G401.6 (cell line): ENCODE measurements around the gene RBAK.
"Not testable (repeated sequence)": the region's sequence is repeated elsewhere in the genome, so short reads cannot be mapped to it uniquely, and the experiment has no call there.

Experiments used
- FAIRE-seq: peaks from 2 replicates; lab custom pipeline; 2012; peaks lifted over from hg19 to GRCh38; lab: Jason Lieb, UNC

The RBAK gene

GRCh38 chr7:5051731-5052130, 6.1 kb downstream of the RBAK start:
- FAIRE-seq = not testable (repeated sequence)

DNA sequence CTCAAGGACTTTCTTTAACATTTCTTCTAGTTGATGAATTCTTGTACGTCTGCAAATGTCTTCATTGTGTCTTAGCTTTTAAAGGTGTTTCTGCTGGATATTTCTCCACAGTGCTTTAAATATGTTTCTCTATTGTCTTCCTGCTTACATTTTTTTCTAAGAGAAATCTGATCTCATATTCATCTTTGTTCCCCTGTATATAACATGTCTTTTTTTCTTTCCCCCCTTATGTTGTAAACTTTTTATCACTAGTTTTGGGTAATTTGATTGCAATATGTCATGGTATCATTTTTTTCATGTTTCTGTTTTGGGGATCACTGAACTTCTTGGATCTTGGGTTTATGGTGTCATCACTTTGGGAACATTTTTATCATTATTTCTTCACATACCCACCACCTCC, 7.5 kb downstream of the RBAK start:
- no peak for FAIRE-seq

DNA sequence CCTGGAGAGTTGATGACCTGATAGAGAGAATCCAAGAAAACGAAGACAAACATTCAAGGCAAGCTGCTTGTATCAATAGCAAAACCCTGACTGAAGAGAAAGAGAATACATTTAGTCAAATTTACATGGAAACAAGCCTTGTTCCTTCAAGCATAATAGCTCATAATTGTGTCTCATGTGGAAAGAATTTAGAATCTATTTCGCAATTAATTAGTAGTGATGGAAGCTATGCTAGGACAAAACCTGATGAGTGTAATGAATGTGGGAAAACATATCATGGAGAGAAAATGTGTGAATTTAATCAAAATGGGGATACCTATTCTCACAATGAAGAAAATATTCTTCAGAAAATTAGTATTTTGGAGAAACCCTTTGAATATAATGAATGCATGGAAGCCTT, 18.0 kb downstream of the RBAK start:
- FAIRE-seq = no peak

DNA sequence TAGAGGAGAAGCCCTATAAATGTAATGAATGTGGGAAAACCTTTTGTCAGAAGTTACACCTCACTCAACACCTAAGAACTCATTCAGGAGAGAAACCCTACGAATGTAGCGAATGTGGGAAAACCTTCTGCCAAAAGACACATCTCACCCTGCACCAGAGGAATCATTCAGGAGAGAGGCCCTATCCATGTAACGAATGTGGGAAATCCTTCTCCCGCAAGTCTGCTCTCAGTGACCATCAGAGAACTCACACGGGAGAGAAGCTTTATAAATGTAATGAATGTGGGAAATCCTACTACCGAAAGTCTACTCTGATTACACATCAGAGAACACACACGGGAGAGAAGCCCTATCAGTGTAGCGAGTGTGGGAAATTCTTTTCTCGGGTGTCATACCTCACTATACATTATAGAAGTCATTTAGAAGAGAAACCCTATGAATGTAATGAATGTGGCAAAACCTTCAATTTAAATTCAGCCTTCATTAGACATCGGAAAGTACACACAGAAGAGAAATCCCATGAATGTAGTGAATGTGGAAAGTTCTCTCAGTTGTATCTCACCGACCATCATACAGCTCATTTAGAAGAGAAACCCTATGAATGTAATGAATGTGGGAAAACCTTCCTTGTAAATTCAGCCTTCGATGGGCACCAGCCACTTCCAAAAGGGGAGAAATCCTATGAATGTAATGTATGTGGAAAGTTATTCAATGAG, 18.9 kb downstream of the RBAK start:
- no peak for FAIRE-seq

DNA sequence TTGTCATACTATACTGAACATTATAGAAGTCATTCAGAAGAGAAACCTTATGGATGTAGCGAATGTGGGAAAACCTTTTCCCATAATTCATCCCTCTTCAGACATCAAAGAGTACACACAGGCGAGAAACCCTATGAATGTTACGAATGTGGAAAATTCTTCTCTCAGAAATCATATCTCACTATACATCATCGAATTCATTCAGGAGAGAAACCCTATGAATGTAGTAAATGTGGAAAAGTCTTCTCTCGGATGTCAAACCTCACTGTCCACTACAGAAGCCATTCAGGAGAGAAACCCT, 19.4 kb downstream of the RBAK start:
- FAIRE-seq = no peak

DNA sequence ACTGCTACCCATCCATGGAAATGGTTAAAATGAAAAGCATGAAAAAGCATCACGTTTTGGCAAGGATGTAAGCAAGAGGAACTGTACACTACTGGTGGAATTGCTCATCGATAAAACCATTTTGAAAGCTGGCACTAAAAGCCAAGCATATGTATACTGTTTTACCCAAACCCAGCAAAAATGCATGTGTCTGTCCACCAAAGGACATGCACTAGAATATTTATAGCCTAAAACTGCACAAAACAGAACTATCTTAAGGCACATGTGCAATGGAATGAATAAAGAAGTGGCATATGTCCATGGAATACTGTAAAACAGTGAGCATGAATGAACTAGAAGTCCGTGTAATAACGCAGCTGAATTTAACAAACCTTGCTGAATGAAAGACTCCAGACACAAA, 22.9 kb downstream of the RBAK start:
- FAIRE-seq = no peak

DNA sequence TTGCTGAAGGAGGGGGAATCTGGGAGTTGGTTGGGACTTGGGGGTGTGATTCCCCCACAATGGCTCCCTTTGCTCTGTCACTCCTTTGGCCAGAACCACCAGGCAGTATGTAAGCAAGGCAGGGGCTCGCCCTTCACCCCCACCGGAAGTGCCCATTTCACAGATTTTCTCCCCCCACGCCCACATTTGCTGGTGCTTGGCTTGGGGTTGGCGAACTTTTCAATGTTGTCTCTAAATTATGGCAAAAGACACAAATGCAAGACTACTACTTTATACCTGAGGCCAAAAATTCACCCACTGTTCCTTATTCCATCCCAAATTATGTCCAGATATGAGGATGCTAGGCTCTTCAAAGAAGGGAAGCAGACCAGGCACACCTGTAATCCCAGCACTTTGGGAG, 24.5 kb downstream of the RBAK start:
- no peak for FAIRE-seq

DNA sequence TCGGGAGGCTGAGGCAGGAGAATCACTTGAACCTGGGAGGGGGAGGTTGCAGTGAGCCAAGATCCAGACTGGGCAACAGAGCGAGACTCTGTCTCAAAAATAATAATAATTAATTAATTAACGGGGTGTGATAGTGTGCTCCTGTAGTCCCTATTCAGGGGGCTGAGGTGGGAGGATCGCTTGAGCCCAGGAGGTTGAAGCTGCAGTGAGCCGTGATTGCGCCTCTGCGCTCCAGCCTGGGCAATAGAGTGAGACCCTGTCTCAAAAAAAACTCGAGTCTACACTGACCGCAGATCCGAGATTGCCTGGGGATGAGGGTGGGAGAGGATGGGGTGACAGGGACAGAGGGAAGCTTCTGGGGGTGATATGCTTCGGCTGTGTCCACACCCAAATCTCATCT, 29.5 kb downstream of the RBAK start:
- not testable (repeated sequence) for FAIRE-seq

DNA sequence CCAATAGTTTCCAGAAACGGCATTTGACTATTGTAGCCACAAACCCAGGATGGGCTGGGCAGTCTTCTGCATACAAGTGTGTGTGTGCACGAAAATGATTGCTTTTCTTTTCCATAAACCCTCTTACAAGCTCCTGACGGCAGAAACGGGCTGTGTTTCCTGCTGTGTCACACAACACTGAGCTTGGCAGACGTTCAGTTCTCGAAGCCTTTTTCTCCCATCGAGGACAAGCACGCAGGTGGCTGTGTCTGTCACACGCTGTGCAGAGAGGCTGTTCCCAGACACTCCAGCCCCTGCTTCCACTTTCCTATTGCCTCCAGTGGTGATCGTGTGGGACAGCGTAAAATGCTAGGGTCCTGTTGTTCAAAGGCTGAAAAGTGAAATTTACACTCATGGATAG, 32.1 kb downstream of the RBAK start:
- FAIRE-seq = no peak

GRCh38 chr7:5082806-5083205, 37.1 kb downstream of the RBAK start:
- FAIRE-seq = no peak

DNA sequence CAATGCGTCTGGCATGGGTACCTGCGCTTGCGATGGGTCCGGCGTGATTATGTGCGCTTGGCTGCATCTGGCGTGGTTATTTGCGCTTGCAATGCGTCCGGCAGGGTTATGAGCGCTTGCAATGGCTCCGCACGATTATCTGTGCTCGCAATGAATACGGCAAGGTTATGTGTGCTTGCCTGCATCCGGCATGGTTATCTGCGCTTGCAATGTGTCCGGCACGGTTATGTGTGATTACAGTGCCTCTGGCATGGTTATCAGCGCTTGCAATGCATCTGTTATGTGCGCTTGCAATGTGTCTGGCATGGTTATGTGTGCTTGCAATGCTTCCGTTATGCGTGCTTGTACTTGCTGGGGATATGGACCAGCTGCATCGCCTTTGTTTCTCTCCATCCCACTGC, 37.7 kb downstream of the RBAK start:
- FAIRE-seq = no peak

- FAIRE-seq = no peak
Measured at GRCh38 chr7:5086256-5086655, 40.6 kb downstream of the RBAK start.

DNA sequence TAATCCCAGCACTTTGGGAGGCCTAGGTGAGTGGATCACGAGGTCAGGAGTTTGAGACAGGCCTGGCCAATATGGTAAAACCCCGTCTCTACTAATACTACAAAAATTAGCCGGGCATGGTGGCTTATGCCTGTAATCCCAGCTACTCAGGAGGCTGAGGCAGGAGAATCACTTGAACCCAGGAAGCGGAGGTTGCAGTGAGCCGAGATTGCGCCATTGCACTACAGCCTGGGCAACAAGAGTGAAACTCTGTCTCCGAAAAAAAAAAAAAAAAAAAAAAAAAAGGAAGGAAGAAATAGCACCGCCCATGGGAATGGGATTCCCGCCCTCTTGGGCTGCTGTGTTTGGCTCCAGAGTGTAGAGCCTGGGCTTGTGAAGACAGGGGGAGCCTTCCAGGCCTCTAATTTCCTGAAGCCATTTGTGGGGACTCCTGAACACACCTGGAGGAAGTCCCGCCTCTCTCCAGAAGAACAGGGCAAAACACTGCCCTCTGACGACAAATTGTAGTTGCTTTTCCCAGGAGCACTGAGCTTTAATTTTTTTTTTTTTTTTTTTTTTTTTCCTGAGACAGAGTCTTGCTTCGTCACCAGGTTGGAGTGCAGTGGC, 42.7 kb downstream of the RBAK start:
- FAIRE-seq = not testable (repeated sequence)

DNA sequence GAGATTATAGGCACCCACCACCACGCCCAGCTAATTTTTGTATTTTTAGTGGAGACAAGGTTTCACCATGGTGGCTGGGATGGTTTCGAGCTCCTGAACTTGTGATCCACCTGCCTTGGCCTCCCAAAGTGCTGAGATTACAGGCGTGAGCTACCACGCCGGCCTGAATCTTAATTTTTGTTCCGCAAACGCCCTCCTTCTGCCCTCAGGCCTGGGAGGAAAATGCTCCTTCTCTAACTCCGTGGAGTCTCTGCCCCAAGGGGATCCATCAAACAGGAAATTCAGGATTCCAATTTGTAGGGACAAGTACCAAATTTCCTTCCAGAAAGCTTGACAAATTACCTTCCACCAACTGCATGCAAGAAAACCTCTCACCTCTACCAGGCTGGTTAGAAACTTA, 43.2 kb downstream of the RBAK start:
- no peak for FAIRE-seq

GRCh38 chr7:5093948-5094347, 48.3 kb downstream of the RBAK start:
- no peak for FAIRE-seq

DNA sequence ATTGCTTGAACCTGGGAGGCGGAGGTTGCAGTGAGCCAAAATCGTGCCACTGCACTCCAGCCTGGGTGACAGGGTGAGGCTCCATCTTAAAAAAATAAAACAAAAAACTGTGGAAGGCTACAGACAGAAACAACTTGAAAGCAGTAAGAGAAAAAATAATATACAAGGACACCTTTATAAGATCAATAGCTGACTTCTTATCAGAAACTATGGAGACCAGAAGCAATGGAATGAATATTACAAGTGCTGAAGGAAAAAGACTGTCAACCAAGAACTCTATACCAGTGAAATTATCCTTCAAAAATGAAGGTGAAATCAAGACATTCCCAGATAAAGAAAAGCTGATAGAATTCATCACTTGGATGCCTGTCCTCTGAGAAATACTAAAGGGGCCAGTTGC, 49.0 kb downstream of the RBAK start:
- FAIRE-seq = peak; percentile 69

GRCh38 chr7:5116359-5116758, 70.7 kb downstream of the RBAK start:
- no peak for FAIRE-seq

DNA sequence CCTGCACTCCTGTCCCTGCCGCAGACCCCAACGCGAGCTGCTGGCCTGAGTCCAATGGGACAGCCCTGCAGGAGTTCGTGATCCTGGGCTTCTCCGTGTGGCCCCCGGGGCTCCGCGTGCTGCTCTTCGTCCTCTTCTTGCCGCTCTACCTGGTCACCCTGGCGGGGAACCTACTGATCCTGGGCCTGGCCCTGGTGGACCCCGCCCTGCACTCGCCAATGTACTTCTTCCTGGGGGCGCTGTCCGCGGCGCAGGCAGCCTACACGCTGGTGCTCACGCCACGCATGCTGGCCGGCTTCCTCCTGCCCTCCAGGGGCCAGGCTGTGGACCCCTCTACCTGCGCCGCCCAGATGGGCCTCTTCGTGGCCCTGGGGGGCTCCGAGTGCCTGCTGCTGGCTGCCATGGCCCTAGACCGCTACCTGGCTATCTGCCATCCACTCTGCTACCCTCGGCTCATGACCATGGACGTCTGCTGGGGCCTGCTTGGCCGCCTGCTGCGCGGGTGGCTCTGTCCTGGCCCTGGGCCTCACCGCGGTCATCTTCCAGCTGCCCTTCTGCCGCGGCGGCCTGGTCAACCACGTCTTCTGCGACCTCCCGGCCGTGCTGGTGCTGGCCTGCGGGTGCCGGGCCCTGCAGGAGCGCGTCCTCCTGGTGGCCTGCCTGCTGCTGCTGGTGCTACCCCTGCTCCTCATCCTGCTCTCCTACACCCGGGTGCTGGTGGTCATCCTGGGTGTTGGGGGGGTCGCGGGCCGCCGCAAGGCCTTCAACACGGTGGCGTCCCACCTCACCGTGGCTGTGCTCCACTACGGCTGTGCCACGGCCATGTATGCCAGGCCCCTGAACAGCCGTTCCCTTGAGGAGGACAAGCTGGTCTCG, 71.7 kb downstream of the RBAK start:
- FAIRE-seq = no peak
